Activated CD4-positive, alpha-beta T cell treated with anti-CD3 and anti-CD28 coated beads for 36 hours (primary cell): Measurements from ENCODE around the gene AK4. TPM values are rescaled to one million over a fixed set of nuclear protein-coding genes. Genes with fewer than 3 reads are reported as not detected.
"Not testable (repeated sequence)": the region's sequence is repeated elsewhere in the genome, so short reads cannot be mapped to it uniquely, and the experiment has no call there.

Experiments used
- ATAC-seq: fragments of 200-7000 bp; cut with Tn5 transposase; one replicate; pipeline ENCODE4 v1.10.0; 2021; ENCODE audit warnings: mild to moderate bottlenecking, moderate library complexity
- CTCF ChIA-PET: fragments of 350-600 bp; sonication (Branson Sonifier 250); formaldehyde crosslinking; loops from one replicate; lab custom pipeline; 2021; ENCODE audit warnings: antibody characterized with exemption; lab: Charles Lee
- POLR2A ChIA-PET: fragments of 350-600 bp; sonication (Branson Sonifier 250); formaldehyde crosslinking; loops from one replicate; lab custom pipeline; 2021; ENCODE audit warnings: antibody characterized with exemption, inconsistent platforms; lab: Charles Lee
- DNase-seq: peaks from one replicate; pipeline ENCODE4 v3.0.0-alpha.2; 2020
- H3K27ac Mint-ChIP-seq: one replicate; pipeline ENCODE4 v1.8.0; 2021; ENCODE audit warnings: mixed read lengths
- H3K27me3 Mint-ChIP-seq: one replicate; pipeline ENCODE4 v1.8.0; 2021; ENCODE audit warnings: mixed read lengths
- H3K36me3 Mint-ChIP-seq: one replicate; pipeline ENCODE4 v1.8.0; 2021; ENCODE audit warnings: low read depth, mixed read lengths
- H3K4me1 Mint-ChIP-seq: one replicate; pipeline ENCODE4 v1.8.0; 2021; ENCODE audit warnings: mixed read lengths
- H3K4me3 Mint-ChIP-seq: one replicate; pipeline ENCODE4 v1.8.0; 2021; ENCODE audit warnings: mild to moderate bottlenecking, moderate library complexity, mixed read lengths
- H3K9me3 Mint-ChIP-seq: one replicate; pipeline ENCODE4 v1.8.0; 2021; ENCODE audit warnings: low read depth, mixed read lengths
- intact Hi-C, 2 experiments: fragments of 100-400 bp; cut with DNase I in 1 of 2; cut with micrococcal nuclease in 1 of 2; formaldehyde crosslinking; loops; one replicate each; pipeline versions ENCODE4 v1.14.2 to v1.15.1; 2022 to 2024; cut with DNase I, micrococcal nuclease
- total RNA-seq, 2 experiments: library from RNA; stranded (reverse); gene quantifications; one replicate each; pipeline ENCODE4 v1.2.3, GENCODE V29; 2021

The AK4 gene
- total RNA-seq, 2 experiments from 2014 or later: 90.4 to 102 TPM

GRCh38 chr1:65138524-65138923, 9.5 kb upstream of the AK4 start:
- no peak for ATAC-seq
- no peak for DNase-seq
- H3K36me3 Mint-ChIP-seq: no peaks in the 10 kb centered on the region
- CTCF ChIA-PET: interaction anchor here (0.7 to 0.9 kb wide), 2 partner anchors 20 to 68 kb away, joined by 3 to 4 read pairs; no protein-coding TSS in a partner anchor
- POLR2A ChIA-PET: no interaction called here
- no peaks in the 10 kb centered on the region for H3K9me3 Mint-ChIP-seq
- intact Hi-C loops: no loop called here
- H3K27ac Mint-ChIP-seq: no peak overlapping the region
- peaks cover 4% of the 10 kb centered on the region for H3K27me3 Mint-ChIP-seq
- no peaks in the 10 kb centered on the region for H3K4me1 Mint-ChIP-seq
- H3K4me3 Mint-ChIP-seq: no peak overlapping the region

DNA sequence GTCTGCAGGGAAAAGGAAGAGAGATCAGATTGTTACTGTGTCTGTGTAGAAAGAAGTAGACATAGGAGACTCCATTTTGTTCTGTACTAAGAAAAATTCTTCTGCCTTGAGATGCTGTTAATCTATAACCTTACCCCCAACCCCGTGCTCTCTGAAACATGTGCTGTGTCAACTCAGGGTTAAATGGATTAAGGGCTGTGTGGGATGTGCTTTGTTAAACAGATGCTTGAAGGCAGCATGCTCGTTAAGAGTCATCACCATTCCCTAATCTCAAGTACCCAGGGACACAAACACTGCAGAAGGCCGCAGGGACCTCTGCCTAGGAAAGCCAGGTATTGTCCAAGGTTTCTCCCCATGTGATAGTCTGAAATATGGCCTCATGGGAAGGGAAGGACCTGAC, 8.2 kb upstream of the AK4 start:
- H3K27ac Mint-ChIP-seq, ATAC-seq, H3K27me3 Mint-ChIP-seq, H3K36me3 Mint-ChIP-seq, DNase-seq, H3K4me3 Mint-ChIP-seq, POLR2A ChIA-PET, H3K4me1 Mint-ChIP-seq, CTCF ChIA-PET, H3K9me3 Mint-ChIP-seq: not testable (repeated sequence)
- intact Hi-C loops: loop anchor here in 1 of 2 experiments (10.0 kb wide), 1 partner anchor 215 kb away; no protein-coding TSS in a partner anchor

DNA sequence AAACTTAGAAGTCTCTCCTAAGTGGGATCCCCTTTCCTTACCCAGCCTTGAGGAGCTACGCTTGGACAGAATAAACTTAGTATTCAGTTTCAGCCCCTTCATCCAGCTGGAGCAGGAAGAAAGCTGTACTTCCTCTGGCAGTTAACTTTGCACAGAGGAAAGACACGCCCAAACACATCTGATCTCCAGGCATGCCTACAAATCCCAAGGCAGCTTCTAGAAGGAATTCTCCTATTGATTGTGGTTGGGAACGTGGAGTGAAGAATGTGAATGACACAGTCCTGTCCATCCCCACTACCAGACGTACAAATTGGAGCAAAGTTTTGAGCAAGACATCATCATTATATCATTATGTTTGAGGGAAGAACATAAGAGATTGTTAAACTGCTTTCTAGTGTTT, 6.6 kb upstream of the AK4 start:
- no peaks in the 10 kb centered on the region for H3K4me1 Mint-ChIP-seq
- POLR2A ChIA-PET: no interaction called here
- no peaks in the 10 kb centered on the region for H3K36me3 Mint-ChIP-seq
- CTCF ChIA-PET: no interaction called here
- no peak overlapping the region for H3K27ac Mint-ChIP-seq
- no peak for DNase-seq
- intact Hi-C loops: loop anchor here in 1 of 2 experiments (10.0 kb wide), 1 partner anchor 217 kb away; no protein-coding TSS in a partner anchor
- H3K27me3 Mint-ChIP-seq: peaks cover 22% of the 10 kb centered on the region
- no peaks in the 10 kb centered on the region for H3K9me3 Mint-ChIP-seq
- no peak overlapping the region for H3K4me3 Mint-ChIP-seq
- ATAC-seq: no peak

GRCh38 chr1:65141918-65142317, 6.1 kb upstream of the AK4 start:
- Mint-ChIP-seq H3K4me1 (peaks cover 4% of the 10 kb centered on the region), H3K4me3 (no peak overlapping the region), H3K36me3 (no peaks in the 10 kb centered on the region), H3K27me3 (peaks cover 27% of the 10 kb centered on the region), H3K9me3 (no peaks in the 10 kb centered on the region), H3K27ac (no peak overlapping the region)
- ATAC-seq (no peak), DNase-seq (no peak)
- ChIA-PET POLR2A (no interaction called here), CTCF (no interaction called here)
- intact Hi-C loops: loop anchor here in 1 of 2 experiments (10.0 kb wide), 1 partner anchor 217 kb away; no protein-coding TSS in a partner anchor

DNA sequence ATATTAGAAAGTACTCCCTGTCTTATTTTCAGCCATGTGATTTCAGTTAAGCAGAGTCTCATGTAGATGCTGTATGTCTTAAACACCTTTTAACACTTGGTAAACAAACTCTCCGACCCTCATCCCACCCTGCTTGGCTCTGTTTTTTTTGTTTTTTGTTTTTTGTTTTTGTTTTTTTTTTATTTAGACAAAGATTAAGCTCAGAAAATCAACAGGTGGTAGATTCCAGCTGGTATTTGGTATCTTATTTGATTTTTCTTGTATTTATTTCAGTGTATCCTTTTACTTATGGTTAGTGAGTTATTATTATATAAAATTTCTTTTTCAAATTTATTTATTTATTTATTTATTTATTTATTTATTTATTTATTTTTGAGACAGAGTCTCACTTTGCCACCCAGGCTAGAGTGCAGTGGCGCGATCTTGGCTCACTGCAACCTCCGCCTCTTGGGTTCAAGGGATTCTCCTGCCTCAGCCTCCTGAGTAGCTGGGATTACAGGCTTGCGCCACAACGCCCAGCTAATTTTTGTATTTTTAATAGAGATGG, 4.8 kb upstream of the AK4 start:
- H3K4me1 Mint-ChIP-seq, POLR2A ChIA-PET, H3K27ac Mint-ChIP-seq, H3K4me3 Mint-ChIP-seq, H3K9me3 Mint-ChIP-seq, ATAC-seq, CTCF ChIA-PET, H3K36me3 Mint-ChIP-seq, DNase-seq: not testable (repeated sequence)
- intact Hi-C loops: loop anchor here in 1 of 2 experiments (10.0 kb wide), 1 partner anchor 218 kb away; no protein-coding TSS in a partner anchor
- H3K27me3 Mint-ChIP-seq: peaks cover 30% of the 10 kb centered on the region

GRCh38 chr1:65146908-65147423, 1.0 kb upstream of the AK4 start:
- peaks cover 18% of the 10 kb centered on the region for H3K36me3 Mint-ChIP-seq
- peaks cover 41% of the 10 kb centered on the region for H3K27me3 Mint-ChIP-seq
- H3K4me3 Mint-ChIP-seq: peak overlapping the region; percentile 85
- H3K4me1 Mint-ChIP-seq: peaks cover 15% of the 10 kb centered on the region
- intact Hi-C loops: loop anchor here in 1 of 2 experiments (1.0 to 10.0 kb wide), 4 partner anchors 222 to 665 kb away; no protein-coding TSS in a partner anchor
- ChIA-PET CTCF (interaction anchor here (0.6 kb wide), 1 partner anchor 608 kb away, joined by 3 read pairs; no protein-coding TSS in a partner anchor), POLR2A (no interaction called here)
- no peak overlapping the region for H3K27ac Mint-ChIP-seq
- no peaks in the 10 kb centered on the region for H3K9me3 Mint-ChIP-seq
- no peak for DNase-seq
- ATAC-seq: no peak

GRCh38 chr1:65147424-65148177, 402 bp upstream of the AK4 start:
- Mint-ChIP-seq H3K27ac (peak overlapping the region; percentile 83), H3K4me3 (peak overlapping the region; percentile 85)
- POLR2A ChIA-PET: interaction anchor here (0.6 kb wide), 1 partner anchor 241 kb away, joined by 3 read pairs; no protein-coding TSS in a partner anchor

GRCh38 chr1:65148548-65149350, 746 bp downstream of the AK4 start:
- Mint-ChIP-seq H3K36me3 (peaks cover 18% of the 10 kb centered on the region), H3K9me3 (no peaks in the 10 kb centered on the region), H3K27ac (peak overlapping the region; percentile 82), H3K4me3 (peak overlapping the region; percentile 85), H3K27me3 (peaks cover 43% of the 10 kb centered on the region), H3K4me1 (peaks cover 15% of the 10 kb centered on the region)
- DNase-seq: peak; percentile 88
- intact Hi-C loops: loop anchor here (1.0 to 10.0 kb wide), 10 partner anchors 60 to 1556 kb away; partner anchors contain the start of gene PGM1 (in 1 of the 2)
- ChIA-PET POLR2A (no interaction called here), CTCF (interaction anchor here (0.9 to 1.1 kb wide), 2 partner anchors 71 to 86 kb away, joined by 4 to 6 read pairs; no protein-coding TSS in a partner anchor)
- ATAC-seq: peak; percentile 78

More at GRCh38 chr1:65147424-65148177, 402 bp upstream of the AK4 start:
- peaks cover 15% of the 10 kb centered on the region for H3K4me1 Mint-ChIP-seq
- peaks cover 18% of the 10 kb centered on the region for H3K36me3 Mint-ChIP-seq
- peaks cover 41% of the 10 kb centered on the region for H3K27me3 Mint-ChIP-seq
- DNase-seq: peak; percentile 76
- intact Hi-C loops: loop anchor here (1.0 to 10.0 kb wide), 10 partner anchors 61 to 1555 kb away; partner anchors contain the start of gene PGM1 (in 1 of the 2)
- H3K9me3 Mint-ChIP-seq: no peaks in the 10 kb centered on the region
- CTCF ChIA-PET: interaction anchor here (0.6 to 1.1 kb wide), 5 partner anchors 9 to 608 kb away, joined by 3 to 6 read pairs (median 4); no protein-coding TSS in a partner anchor
- ATAC-seq: peak; percentile 59

DNA sequence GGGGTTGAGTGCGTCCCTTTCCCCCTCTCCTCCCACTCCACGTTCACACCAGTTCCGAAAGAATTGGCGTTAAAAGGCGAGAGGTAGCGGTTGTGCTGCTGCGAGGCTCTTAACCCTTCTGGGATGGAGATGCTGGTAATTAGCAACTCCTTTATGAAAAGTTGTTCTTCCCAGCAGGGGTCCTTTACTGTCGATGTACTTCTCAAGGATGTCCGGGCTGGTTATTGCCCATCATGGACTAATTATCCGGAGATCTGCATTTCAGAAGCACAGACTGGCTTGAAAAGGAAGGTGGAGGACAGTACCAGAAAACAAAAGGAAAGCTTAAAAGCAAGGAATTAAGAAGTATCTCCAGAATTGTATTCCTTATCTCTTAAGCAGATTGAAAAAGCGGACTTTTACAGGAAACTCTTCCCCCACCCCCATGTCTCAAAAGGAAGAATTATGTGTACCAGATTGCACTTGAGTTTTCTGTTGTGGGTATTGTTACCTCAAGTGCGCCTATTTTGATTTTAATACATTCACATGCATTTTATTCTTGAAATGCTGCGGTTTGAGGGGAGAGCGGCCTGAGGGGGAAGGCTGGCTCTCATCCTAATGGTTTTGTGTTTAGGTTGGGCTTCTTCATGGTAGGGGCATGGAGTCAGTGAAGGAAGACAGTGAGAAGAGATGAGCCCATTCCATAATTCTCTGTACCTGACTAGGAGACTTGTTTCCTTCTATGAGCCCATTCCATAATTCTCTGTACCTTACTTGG, 1.5 kb downstream of the AK4 start:
- H3K36me3 Mint-ChIP-seq: peaks cover 20% of the 10 kb centered on the region
- peak overlapping the region; percentile 85 for H3K4me3 Mint-ChIP-seq
- ATAC-seq (no peak), DNase-seq (no peak)
- intact Hi-C loops: loop anchor here (1.0 to 10.0 kb wide), 9 partner anchors 59 to 1557 kb away; partner anchors contain the start of gene PGM1 (in 1 of the 2)
- CTCF ChIA-PET: no interaction called here
- H3K9me3 Mint-ChIP-seq: no peaks in the 10 kb centered on the region
- POLR2A ChIA-PET: no interaction called here
- H3K27me3 Mint-ChIP-seq: peaks cover 43% of the 10 kb centered on the region
- peaks cover 15% of the 10 kb centered on the region for H3K4me1 Mint-ChIP-seq
- peak overlapping the region; percentile 82 for H3K27ac Mint-ChIP-seq

GRCh38 chr1:65150108-65150463, 2.1 kb downstream of the AK4 start:
- Mint-ChIP-seq H3K4me3 (peak overlapping the region; percentile 85), H3K36me3 (peaks cover 20% of the 10 kb centered on the region), H3K27me3 (peaks cover 40% of the 10 kb centered on the region), H3K4me1 (peaks cover 15% of the 10 kb centered on the region), H3K27ac (no peak overlapping the region), H3K9me3 (no peaks in the 10 kb centered on the region)
- ATAC-seq (no peak), DNase-seq (no peak)
- intact Hi-C loops: no loop called here
- ChIA-PET CTCF (no interaction called here), POLR2A (interaction anchor here (0.7 kb wide), 1 partner anchor 17 kb away, joined by 3 read pairs; no protein-coding TSS in a partner anchor)
